Measurements from ENCODE around the gene MTHFD1L.

GRCh38 chr6:151118461-151119123 is 253.1 kb downstream of the MTHFD1L start:
- TF ChIP-seq CTCF (conservative IDR thresholded peaks at IDR 0.05 in 1 of 2, IDR thresholded peaks at IDR 0.05 in 1 of 2; ENCODE audit: low read depth in 1 of 2, low read length in 2 of 2) (no peak), EZH2 (IDR thresholded peaks at IDR 0.05; ENCODE audit: low read length, missing control alignments) (no peak)

Data from fibroblast of lung (primary cell).